GM12878 (cell line): ENCODE measurements around the gene FMNL2.
A peak's percentile ranks its signal among the peaks of the same experiment; 100 is the strongest.

ENCODE experiments used
- BCL11A ChIP-seq: IDR thresholded peaks from 2 replicates; pipeline ENCODE4 v1.6.1; 2011; ENCODE audit warnings: low read depth, low read length
- E2F4 ChIP-seq: IDR thresholded peaks from 2 replicates; pipeline ENCODE4 v1.6.1; 2012; ENCODE audit warnings: low read depth, low read length, improper control_type of control experiment
- RAD21 ChIP-seq: IDR thresholded peaks from 2 replicates; pipeline ENCODE4 v1.6.1; 2011; ENCODE audit warnings: mild to moderate bottlenecking, low read depth, low read length, moderate library complexity; ENCODE audit not compliant: insufficient read depth
- SKIL ChIP-seq: fragments of 450-650 bp; IDR thresholded peaks from 2 replicates; pipeline ENCODE4 v1.6.1; 2017; ENCODE audit warnings: mild to moderate bottlenecking, low read depth, inconsistent platforms; ENCODE audit not compliant: poor library complexity, severe bottlenecking
- TAF1 ChIP-seq: IDR thresholded peaks from 2 replicates; pipeline ENCODE4 v1.6.1; 2011; ENCODE audit warnings: mild to moderate bottlenecking, low read depth, low read length, borderline replicate concordance
- ZNF274 ChIP-seq: IDR thresholded peaks from one replicate; pipeline ENCODE4 v1.8.0; 2011; ENCODE audit not compliant: insufficient read length, insufficient read depth
- TF ChIP-seq, protein P1 (sequence below), 3 experiments: IDR thresholded peaks in 2 of 3; conservative IDR thresholded peaks in 1 of 3; 2 replicates each; pipeline ENCODE4 v1.5.1; 2011; ENCODE audit warnings: low read depth in 3 of 3, low read length in 3 of 3, mild to moderate bottlenecking in 3 of 3, control low read depth in 2 of 3, moderate library complexity in 2 of 3, inconsistent platforms in 1 of 3, mixed read lengths in 1 of 3; ENCODE audit not compliant: control insufficient read depth in 2 of 3, insufficient read depth in 1 of 3; ENCODE audit errors: extremely low read depth in 1 of 3

- TF ChIP-seq, protein P1, sequence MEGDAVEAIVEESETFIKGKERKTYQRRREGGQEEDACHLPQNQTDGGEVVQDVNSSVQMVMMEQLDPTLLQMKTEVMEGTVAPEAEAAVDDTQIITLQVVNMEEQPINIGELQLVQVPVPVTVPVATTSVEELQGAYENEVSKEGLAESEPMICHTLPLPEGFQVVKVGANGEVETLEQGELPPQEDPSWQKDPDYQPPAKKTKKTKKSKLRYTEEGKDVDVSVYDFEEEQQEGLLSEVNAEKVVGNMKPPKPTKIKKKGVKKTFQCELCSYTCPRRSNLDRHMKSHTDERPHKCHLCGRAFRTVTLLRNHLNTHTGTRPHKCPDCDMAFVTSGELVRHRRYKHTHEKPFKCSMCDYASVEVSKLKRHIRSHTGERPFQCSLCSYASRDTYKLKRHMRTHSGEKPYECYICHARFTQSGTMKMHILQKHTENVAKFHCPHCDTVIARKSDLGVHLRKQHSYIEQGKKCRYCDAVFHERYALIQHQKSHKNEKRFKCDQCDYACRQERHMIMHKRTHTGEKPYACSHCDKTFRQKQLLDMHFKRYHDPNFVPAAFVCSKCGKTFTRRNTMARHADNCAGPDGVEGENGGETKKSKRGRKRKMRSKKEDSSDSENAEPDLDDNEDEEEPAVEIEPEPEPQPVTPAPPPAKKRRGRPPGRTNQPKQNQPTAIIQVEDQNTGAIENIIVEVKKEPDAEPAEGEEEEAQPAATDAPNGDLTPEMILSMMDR (IDR thresholded peaks at IDR 0.05 in 2 of 3, conservative IDR thresholded peaks at IDR 0.05 in 1 of 3; ENCODE audit: control insufficient read depth in 2 of 3, extremely low read depth in 1 of 3, insufficient read depth in 1 of 3, low read depth in 3 of 3, low read length in 3 of 3): peak in 2 of 3 experiments; percentile 14 to 18; a peak in 1 of 6 replicates
- TF ChIP-seq TAF1 (no peak), SKIL (no peak), E2F4 (no peak), BCL11A (no peak), ZNF274 (no peak), RAD21 (peak; percentile 23)
These were observed 220.1 kb downstream of the FMNL2 start for GRCh38 chr2:152555048-152555447.
